Measurements from ENCODE around the gene CBFA2T3.

CBFA2T3 gene

DNA sequence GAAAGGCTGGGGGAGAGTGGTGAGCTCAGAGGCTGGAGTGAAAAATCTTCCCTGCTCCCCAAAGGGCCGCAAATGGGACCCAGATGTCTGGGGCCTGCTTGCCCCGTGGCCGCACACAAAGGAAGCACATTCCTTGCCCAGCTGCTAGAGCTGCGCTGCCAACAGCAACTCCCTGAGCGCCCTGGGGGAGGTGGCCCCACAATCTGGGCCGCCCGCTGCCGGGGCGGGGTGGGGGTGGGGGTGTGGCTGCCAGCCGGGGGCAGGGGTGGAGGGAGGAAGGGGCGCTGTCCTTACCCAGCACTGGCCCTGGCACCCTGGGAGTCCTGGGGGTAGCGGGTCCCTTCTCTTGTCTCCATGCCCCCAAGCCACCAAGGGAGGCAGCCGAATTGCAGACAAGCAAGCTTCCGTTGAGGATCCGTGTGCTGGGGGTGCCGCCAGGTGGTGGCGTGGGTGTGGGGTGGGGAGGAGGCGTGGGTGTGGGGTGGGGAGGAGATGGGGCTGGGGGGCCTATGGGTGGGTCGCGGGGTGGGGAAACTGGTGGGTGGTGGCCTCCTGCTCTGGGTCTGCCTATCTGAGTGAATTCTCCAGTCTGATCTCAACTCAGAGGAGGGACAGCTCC is 62.1 kb downstream of the CBFA2T3 start:
- no peak for DNase-seq (ENCODE audit: low spot score)
- TF ChIP-seq, protein P1, sequence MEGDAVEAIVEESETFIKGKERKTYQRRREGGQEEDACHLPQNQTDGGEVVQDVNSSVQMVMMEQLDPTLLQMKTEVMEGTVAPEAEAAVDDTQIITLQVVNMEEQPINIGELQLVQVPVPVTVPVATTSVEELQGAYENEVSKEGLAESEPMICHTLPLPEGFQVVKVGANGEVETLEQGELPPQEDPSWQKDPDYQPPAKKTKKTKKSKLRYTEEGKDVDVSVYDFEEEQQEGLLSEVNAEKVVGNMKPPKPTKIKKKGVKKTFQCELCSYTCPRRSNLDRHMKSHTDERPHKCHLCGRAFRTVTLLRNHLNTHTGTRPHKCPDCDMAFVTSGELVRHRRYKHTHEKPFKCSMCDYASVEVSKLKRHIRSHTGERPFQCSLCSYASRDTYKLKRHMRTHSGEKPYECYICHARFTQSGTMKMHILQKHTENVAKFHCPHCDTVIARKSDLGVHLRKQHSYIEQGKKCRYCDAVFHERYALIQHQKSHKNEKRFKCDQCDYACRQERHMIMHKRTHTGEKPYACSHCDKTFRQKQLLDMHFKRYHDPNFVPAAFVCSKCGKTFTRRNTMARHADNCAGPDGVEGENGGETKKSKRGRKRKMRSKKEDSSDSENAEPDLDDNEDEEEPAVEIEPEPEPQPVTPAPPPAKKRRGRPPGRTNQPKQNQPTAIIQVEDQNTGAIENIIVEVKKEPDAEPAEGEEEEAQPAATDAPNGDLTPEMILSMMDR (IDR thresholded peaks at IDR 0.05; ENCODE audit: extremely low read depth, missing control alignments): no peak

DNA sequence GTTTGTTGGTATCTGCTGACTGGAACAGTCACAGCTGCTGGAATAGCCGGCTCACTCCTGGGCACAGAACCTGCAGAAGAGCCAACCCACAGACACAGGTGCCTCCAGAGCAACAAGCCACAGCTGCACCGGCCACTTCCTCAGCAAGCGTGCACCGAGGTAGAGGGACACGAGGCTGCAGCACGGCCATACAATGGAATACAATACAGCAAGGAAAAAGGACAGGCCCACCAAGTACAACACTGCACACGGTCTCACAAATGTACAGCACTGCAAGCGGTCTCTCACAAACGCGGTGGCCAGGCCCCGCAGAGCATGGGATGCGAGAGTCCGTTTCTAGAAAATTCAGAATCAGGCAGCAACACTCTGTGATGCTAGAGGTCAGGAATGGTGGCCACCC is 63.1 kb downstream of the CBFA2T3 start:
- TF ChIP-seq, protein P1 (IDR thresholded peaks at IDR 0.05; ENCODE audit: extremely low read depth, missing control alignments): no peak
- DNase-seq (ENCODE audit: low spot score): no peak

DNA sequence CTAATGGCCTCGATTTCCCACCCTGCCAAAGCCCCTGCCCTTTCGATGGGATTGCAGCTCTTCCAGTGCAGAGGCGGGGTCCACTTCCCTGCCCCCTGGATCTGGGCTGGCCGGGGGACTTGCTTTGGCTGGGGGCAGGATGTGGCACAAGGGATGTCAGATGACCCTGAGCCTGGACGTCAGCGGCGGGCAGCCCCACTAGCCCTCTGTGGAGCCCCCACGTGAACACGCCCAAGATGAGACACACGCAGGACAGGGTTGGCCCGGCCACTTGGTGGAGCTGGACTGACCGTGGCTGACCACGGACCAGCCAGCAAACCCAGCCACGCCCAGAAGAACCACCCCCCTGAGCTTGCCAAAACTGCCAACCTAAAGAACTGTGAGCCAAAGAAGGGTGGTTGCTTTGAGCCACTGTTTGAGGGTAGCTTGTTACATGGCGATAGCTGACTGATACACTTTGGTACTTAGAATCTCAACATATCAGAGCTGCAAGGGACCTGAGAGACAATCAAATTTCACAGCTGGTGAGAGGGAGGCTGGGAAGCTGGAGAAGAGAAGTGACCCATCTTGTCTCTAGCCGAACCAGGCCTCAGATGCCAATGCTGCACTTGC is 63.9 kb downstream of the CBFA2T3 start:
- TF ChIP-seq, protein P1 (IDR thresholded peaks at IDR 0.05; ENCODE audit: extremely low read depth, missing control alignments): no peak
- no peak for DNase-seq (ENCODE audit: low spot score)

DNA sequence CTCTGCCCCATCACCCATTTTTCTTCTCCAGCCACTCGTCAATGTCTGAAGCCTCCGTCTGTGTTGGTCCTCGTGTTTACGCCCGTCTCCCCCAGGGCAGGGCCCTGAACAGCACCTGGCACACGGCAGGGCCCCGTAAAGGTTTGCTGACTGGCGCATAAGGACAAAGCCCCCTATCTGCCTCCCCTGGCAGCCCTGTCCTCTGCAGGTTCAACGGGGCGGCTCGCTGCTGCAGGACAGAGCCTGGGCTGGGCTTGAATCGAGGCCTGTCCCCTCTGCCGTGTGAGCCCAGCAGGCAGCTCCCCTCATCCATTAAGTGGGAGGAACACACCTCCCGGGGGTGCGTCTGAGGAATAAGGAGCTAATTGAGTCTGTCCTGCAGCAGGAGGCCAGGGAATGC is 64.5 kb downstream of the CBFA2T3 start:
- TF ChIP-seq, protein P1 (IDR thresholded peaks at IDR 0.05; ENCODE audit: extremely low read depth, missing control alignments): no peak

DNA sequence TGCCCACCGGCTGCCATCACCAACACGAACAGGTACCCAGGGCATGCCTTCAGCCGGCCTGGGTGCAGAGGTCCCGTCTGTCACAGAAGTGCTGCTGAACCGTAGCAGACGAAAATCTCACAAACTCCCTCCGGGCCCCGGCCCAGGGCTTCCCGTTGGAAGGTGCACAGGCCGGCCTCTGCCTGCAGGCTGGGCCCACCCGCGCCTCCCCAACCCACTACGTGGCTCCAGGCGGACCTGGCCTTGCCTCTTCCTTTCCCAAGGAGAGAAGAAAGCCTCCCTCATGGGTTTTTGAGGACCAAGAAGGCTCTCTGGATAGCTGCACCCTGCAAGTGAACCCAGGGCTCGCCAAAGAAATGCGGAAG is 65.1 kb downstream of the CBFA2T3 start:
- TF ChIP-seq, protein P1 (IDR thresholded peaks at IDR 0.05; ENCODE audit: extremely low read depth, missing control alignments): no peak
- DNase-seq (ENCODE audit: low spot score): no peak

More for the DNA sequence above, 64.5 kb downstream of the CBFA2T3 start:
- no peak for DNase-seq (ENCODE audit: low spot score)

DNA sequence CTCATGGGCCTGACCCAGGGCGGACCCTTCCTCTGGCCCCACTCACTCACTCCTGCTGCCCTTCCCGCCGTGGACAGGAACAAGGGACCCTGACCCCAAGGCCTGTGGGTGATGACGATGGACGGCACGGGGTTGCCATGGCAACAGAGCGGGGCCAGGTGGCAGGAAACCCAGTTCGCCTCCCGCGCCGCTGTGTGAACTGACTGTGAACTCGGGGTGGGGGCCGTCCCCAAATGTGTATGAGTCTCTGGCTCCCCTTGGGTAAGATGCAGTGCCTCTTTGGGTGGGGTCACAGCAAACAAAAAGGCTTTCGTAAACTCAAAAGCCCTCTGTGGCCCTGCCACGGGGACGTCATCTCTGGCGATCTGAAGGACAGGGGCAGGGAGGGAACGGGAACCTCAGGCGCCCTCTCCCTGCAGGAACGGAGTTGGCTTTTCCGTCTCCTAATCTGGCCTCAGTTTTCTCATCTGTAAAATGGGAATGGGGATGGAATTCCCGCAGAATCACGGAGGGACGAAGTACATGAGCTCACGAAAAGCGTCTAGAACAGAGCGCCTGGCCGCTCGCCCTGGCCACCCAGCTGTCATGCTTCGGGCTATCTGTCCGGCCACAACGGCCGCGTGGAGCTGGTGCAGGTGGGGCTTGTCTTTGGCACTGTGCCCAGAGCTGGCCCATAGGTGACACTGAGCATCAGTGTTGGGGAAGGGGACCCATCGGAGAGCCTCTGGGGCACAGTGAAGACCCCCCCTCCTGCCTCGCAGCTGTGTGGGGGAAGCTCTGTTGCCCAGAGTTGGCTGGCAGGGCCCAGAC is 65.7 kb downstream of the CBFA2T3 start:
- no peak for DNase-seq (ENCODE audit: low spot score)
- TF ChIP-seq, protein P1 (IDR thresholded peaks at IDR 0.05; ENCODE audit: extremely low read depth, missing control alignments): no peak

Measured in GM20000 (cell line).